Small intestine (tissue), 7 donors: ENCODE results near the gene TMEM202. TPM values are rescaled to one million over a fixed set of nuclear protein-coding genes. Genes with fewer than 3 reads are reported as not detected.
"Not testable (repeated sequence)": the region's sequence is repeated elsewhere in the genome, so short reads cannot be mapped to it uniquely, and the experiment has no call there.

Experiments used
- DNase-seq, 2 donors: peaks; one replicate each; pipeline versions ENCODE4 v3.0.0 to v3.0.0-alpha.2; 2013
- FAIRE-seq: peaks from 2 replicates; lab custom pipeline; 2012; peaks lifted over from hg19 to GRCh38; lab: Jason Lieb, UNC
- H3K27ac ChIP-seq, 3 donors: one replicate each; pipeline ENCODE4 v1.5.1; 2013; ENCODE audit warnings: low read length in 2 of 3, mild to moderate bottlenecking in 2 of 3, control low read depth in 1 of 3, inconsistent platforms in 1 of 3, low read depth in 1 of 3, moderate library complexity in 1 of 3
- H3K27me3 ChIP-seq, 3 donors: one replicate each; pipeline ENCODE4 v1.6.1; 2013; ENCODE audit warnings: low read length in 3 of 3, inconsistent platforms in 1 of 3; ENCODE audit not compliant: control insufficient read depth in 3 of 3, insufficient read depth in 3 of 3
- H3K36me3 ChIP-seq, 3 donors: one replicate each; pipeline ENCODE4 v1.6.1; 2013; ENCODE audit warnings: low read length in 3 of 3, inconsistent platforms in 1 of 3, low read depth in 1 of 3, mild to moderate bottlenecking in 1 of 3, moderate library complexity in 1 of 3; ENCODE audit not compliant: control insufficient read depth in 3 of 3, insufficient read depth in 2 of 3
- H3K4me1 ChIP-seq, 3 donors: one replicate each; pipeline ENCODE4 v1.6.1; 2013; ENCODE audit warnings: low read length in 2 of 3, inconsistent platforms in 1 of 3, low read depth in 1 of 3, mild to moderate bottlenecking in 1 of 3, moderate library complexity in 1 of 3; ENCODE audit not compliant: control insufficient read depth in 3 of 3, insufficient read depth in 2 of 3
- H3K4me3 ChIP-seq, 3 donors: one replicate each; pipeline ENCODE4 v1.5.1; 2013; ENCODE audit warnings: low read length in 3 of 3, control low read depth in 1 of 3, inconsistent platforms in 1 of 3, low read depth in 1 of 3, mild to moderate bottlenecking in 1 of 3, moderate library complexity in 1 of 3
- H3K9me3 ChIP-seq, 2 donors: one replicate each; pipeline ENCODE4 v1.6.1; 2013; ENCODE audit warnings: low read depth in 1 of 2, low read length in 1 of 2; ENCODE audit not compliant: control insufficient read depth in 2 of 2, insufficient read depth in 1 of 2
- WGBS, 3 donors: extraction: QIAGEN DNeasy Blood & Tissue Kit; methylation state at CpG; one replicate each; pipeline ENCODE4 v1.1.7; 2013; 5-methylcytosine and 5-hydroxymethylcytosine counted together
- polyA plus RNA-seq, 4 donors: library from polyadenylated mRNA; stranded (reverse) in 3 of 4; unstranded in 1 of 4; fragments of 200-250 nt in 3 of 4; fragments of 120-200 nt in 1 of 4; gene quantifications; one replicate each; pipeline versions ENCODE4 v1.2.1 to v1.2.3, GENCODE V29; 2013
- donor health status: healthy with polysubstance abuse.
- donor health status: control.
- donor health status: control.
- donor health status: Bipolar disorder and iron deficiency.
- donor health status: healthy.

The TMEM202 gene
- polyA plus RNA-seq, 4 donors = not detected

DNA sequence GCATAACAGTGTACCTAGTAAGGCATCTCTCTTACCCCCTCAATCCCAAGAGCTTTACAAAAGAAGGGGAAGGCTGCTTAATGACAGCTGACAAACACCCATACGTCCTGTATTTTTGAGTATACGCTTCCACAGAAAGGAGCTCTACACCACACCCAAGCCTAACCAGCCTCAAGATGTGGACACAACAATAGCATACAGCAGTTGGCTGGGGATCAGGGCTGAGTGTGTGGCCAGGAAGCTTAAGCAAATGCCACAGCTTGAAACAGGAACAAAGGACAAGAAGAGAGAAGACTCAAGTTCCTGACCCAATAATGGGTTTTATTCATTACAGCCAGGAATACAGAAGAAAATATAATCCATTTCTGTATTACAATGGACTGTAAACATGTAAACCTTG lies 29.2 kb upstream of the TMEM202 start:
- 68 to 85% (median 77%) methylated on average over 2 of the region's 2 CpGs for WGBS, 3 donors
- DNase-seq (no peak), FAIRE-seq (no peak)
- H3K4me1 ChIP-seq = peaks cover 0 to 3% (median 2%) of the 10 kb centered on the region in 3 donors
- peaks cover 0 to 8% (median 2%) of the 10 kb centered on the region in 3 donors for H3K36me3 ChIP-seq
- H3K27ac ChIP-seq = no peak overlapping the region
- H3K4me3 ChIP-seq = no peak overlapping the region
- no peaks in the 10 kb centered on the region for H3K9me3 ChIP-seq
- H3K27me3 ChIP-seq = no peaks in the 10 kb centered on the region

DNA sequence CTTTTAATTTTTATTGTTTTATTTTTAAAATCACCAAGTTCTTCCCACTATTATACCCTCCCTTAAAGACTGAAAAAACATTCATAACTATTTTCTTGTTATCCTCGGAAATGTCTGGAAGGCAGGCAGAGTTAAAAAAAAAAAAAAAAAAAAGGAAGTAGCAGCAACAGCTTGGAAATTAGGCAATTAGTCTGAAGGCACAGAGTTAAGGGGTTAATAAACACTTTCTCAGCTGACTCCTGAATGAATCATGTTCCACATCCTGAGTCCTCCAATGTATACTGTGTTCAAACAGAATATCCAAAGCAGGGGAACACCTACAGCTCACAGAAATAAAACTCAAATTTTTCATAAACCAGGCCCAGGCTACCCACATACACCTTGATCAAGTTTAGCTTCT lies 28.1 kb upstream of the TMEM202 start:
- whole genome bisulfite sequencing, 3 donors = 81 to 93% (median 90%) methylated on average over 1 of the region's 1 CpG
- Histone ChIP-seq H3K4me1 (peaks cover 0 to 7% (median 2%) of the 10 kb centered on the region in 3 donors), H3K27me3 (no peaks in the 10 kb centered on the region), H3K9me3 (no peaks in the 10 kb centered on the region), H3K36me3 (peaks cover 0 to 7% (median 2%) of the 10 kb centered on the region in 3 donors), H3K27ac (no peak overlapping the region), H3K4me3 (no peak overlapping the region)
- FAIRE-seq (no peak), DNase-seq (no peak)

DNA sequence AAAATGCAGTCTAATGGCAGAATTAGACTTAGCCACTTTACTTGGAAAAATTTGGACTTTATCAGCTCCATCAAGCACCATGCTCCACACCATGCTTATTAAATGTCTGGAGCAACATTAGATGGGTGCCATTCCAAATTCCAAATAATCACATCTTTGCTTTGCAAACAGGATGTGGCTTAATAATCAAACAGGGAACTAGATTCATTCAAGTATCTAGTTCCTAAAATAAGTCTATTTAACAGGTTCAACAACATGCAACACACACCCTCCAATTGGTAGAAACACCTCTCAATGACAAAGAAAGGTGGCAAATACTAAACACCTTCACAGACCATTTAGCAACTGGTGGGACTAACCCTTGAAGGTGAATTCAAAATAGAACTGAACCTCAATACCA lies 25.7 kb upstream of the TMEM202 start:
- FAIRE-seq = no peak
- no peak overlapping the region for H3K4me3 ChIP-seq
- peaks cover 0 to 7% (median 2%) of the 10 kb centered on the region in 3 donors for H3K4me1 ChIP-seq
- DNase-seq = no peak
- H3K36me3 ChIP-seq = peaks cover 0 to 7% (median 2%) of the 10 kb centered on the region in 3 donors
- no peaks in the 10 kb centered on the region for H3K9me3 ChIP-seq
- no peaks in the 10 kb centered on the region for H3K27me3 ChIP-seq
- no peak overlapping the region for H3K27ac ChIP-seq

GRCh38 chr15:72375501-72375845 lies 22.6 kb upstream of the TMEM202 start:
- DNase-seq = peak in 1 of 2 donors; percentile 78
- H3K9me3 ChIP-seq = no peaks in the 10 kb centered on the region
- peaks cover 0 to 3% (median 0%) of the 10 kb centered on the region in 3 donors for H3K27me3 ChIP-seq
- H3K4me1 ChIP-seq = peaks cover 0 to 4% (median 0%) of the 10 kb centered on the region in 3 donors
- peak overlapping the region; percentile 92 to 96 (median 93) for H3K27ac ChIP-seq
- no peak for FAIRE-seq
- H3K4me3 ChIP-seq = peak overlapping the region; percentile 38 to 80 (median 77)
- peaks cover 0 to 4% (median 2%) of the 10 kb centered on the region in 3 donors for H3K36me3 ChIP-seq
- WGBS, 3 donors = 0 to 1% (median 0%) methylated on average over 17 of the region's 17 CpGs

GRCh38 chr15:72375846-72376581 lies 22.1 kb upstream of the TMEM202 start, which contains the start of gene HEXA:
Gene HEXA, minus strand, starts transcription at chr15:72376014. Its CDS starts 42 bp downstream, at chr15:72375972.
- WGBS, 3 donors = 0% methylated on average over 42 to 50 of the region's 50 CpGs
- FAIRE-seq = no peak
- Histone ChIP-seq H3K27ac (peak within 1 kb of the TSS; percentile 92 to 96 (median 93)), H3K27me3 (peaks cover 0 to 7% (median 0%) of the 10 kb centered on the region in 3 donors), H3K9me3 (no peaks in the 10 kb centered on the region), H3K4me1 (peaks cover 0 to 4% (median 0%) of the 10 kb centered on the region in 3 donors), H3K36me3 (peaks cover 0 to 3% (median 2%) of the 10 kb centered on the region in 3 donors), H3K4me3 (peak within 1 kb of the TSS; percentile 41 to 80 (median 77))
- DNase-seq = peak; percentile 89 to 99

- Histone ChIP-seq H3K4me1 (peaks cover 0 to 4% (median 0%) of the 10 kb centered on the region in 3 donors), H3K9me3 (no peaks in the 10 kb centered on the region), H3K36me3 (peaks cover 0 to 2% (median 0%) of the 10 kb centered on the region in 3 donors), H3K4me3 (no peak overlapping the region), H3K27me3 (peaks cover 0 to 7% (median 0%) of the 10 kb centered on the region in 3 donors), H3K27ac (peak overlapping the region in 1 of 3 donors; percentile 93)
- DNase-seq (no peak), FAIRE-seq (no peak)
- 53 to 78% (median 68%) methylated on average over 1 of the region's 1 CpG for whole genome bisulfite sequencing, 3 donors
These were observed 20.8 kb upstream of the TMEM202 start for GRCh38 chr15:72377331-72377730.

DNA sequence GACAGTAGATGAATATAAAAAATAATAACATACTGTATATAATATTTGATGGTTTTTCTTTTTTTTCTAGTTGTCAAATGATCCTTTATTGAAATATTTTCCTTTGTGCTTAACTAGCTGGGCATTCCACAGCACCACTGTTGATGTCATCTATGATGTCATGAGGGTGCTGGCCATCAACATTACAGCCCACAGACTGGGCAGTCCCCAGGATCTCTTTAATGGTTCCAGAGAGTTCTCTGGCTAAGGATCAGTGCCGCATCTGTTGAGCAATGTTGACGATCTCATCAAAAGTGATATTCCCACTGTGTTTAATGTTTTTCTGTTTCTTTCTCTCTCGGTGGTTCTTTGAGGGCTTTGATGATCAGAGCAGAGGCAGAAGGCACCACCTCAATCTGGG lies 19.0 kb upstream of the TMEM202 start:
- not testable (repeated sequence) for DNase-seq, H3K4me1 ChIP-seq, H3K9me3 ChIP-seq, H3K36me3 ChIP-seq, H3K27ac ChIP-seq, FAIRE-seq, H3K4me3 ChIP-seq
- H3K27me3 ChIP-seq = peaks cover 0 to 14% (median 0%) of the 10 kb centered on the region in 3 donors
- 84 to 96% (median 91%) methylated on average over 3 of the region's 3 CpGs for WGBS, 3 donors

GRCh38 chr15:72379856-72380430 lies 18.2 kb upstream of the TMEM202 start:
- H3K27ac ChIP-seq = no peak overlapping the region
- no peaks in the 10 kb centered on the region for H3K36me3 ChIP-seq
- H3K4me3 ChIP-seq = no peak overlapping the region
- DNase-seq = peak in 1 of 2 donors; percentile 5
- no peaks in the 10 kb centered on the region for H3K4me1 ChIP-seq
- 42 to 48% (median 42%) methylated on average over 2 of the region's 2 CpGs for WGBS, 3 donors
- H3K9me3 ChIP-seq = no peaks in the 10 kb centered on the region
- FAIRE-seq = no peak
- H3K27me3 ChIP-seq = peaks cover 0 to 22% (median 0%) of the 10 kb centered on the region in 3 donors
